K562 (cell line): ENCODE results near the gene COPG2. TPM values are rescaled to one million over a fixed set of nuclear protein-coding genes. Genes with fewer than 3 reads are reported as not detected.

Experiments
- ATAC-seq: fragments of 200-7000 bp; cut with Tn5 transposase; 3 replicates; pipeline ENCODE4 v1.9.1; 2020; ENCODE audit warnings: moderate library complexity
- BruUV-seq: library from RNA; stranded (reverse); fragments of 400-500 nt; replicated peaks from 2 replicates; lab custom pipeline; 2021; lab: Mats Ljungman, UMichigan
- CTCF ChIA-PET: fragments of 300-600 bp; formaldehyde crosslinking; extraction: SDS; loops from one replicate; lab custom pipeline; 2021; ENCODE audit warnings: low intra/inter-chr PET ratio; lab: Yijun Ruan, JAX
- POLR2A ChIA-PET: fragments of 300-600, 350-650 bp; sonication (Branson Sonifier 250); formaldehyde crosslinking; extraction: SDS; loops from one replicate; lab custom pipeline; 2021; ENCODE audit warnings: antibody characterized with exemption, inconsistent platforms; lab: Yijun Ruan, JAX
- DNase-seq, 4 experiments: peaks; one replicate each; pipeline versions ENCODE4 v3.0.0 to v3.0.0-alpha.2; 2011 to 2018; ENCODE audit warnings: low spot score in 3 of 4, mixed read lengths in 3 of 4; ENCODE audit errors: extremely low read depth in 1 of 4
- FAIRE-seq: peaks from 2 replicates; lab custom pipeline; 2011; peaks lifted over from hg19 to GRCh38; lab: Jason Lieb, UNC
- H2AFZ ChIP-seq: 2 replicates; pipeline ENCODE4 v1.6.0; 2011; ENCODE audit warnings: low read depth, low read length, control low read depth, inconsistent platforms
- H3K27ac ChIP-seq: fragments of 200-600 bp; 3 replicates; pipeline ENCODE4 v1.8.0; 2011; ENCODE audit warnings: low read depth, mild to moderate bottlenecking, control low read depth, inconsistent platforms, low read length, moderate library complexity, mixed read lengths; ENCODE audit errors: extremely low read depth
- H3K27me3 ChIP-seq, 2 experiments: fragments of 300-600 bp in 1 of 2; 2 replicates in 1 of 2; 3 replicates in 1 of 2; pipeline versions ENCODE4 v1.6.0 to v1.8.0; 2011; ENCODE audit warnings: inconsistent platforms in 2 of 2, low read length in 2 of 2, mild to moderate bottlenecking in 1 of 2, mixed read lengths in 1 of 2, moderate library complexity in 1 of 2; ENCODE audit not compliant: control insufficient read depth in 2 of 2, insufficient read depth in 2 of 2
- H3K36me3 ChIP-seq: fragments of 300-600 bp; 3 replicates; pipeline ENCODE4 v1.8.0; 2011; ENCODE audit warnings: mild to moderate bottlenecking, low read length, inconsistent platforms; ENCODE audit not compliant: control insufficient read depth, insufficient read depth
- H3K4me1 ChIP-seq, 2 experiments: fragments of 200-600 bp in 1 of 2; replicated peaks in 1 of 2; 2 replicates in 1 of 2; 3 replicates in 1 of 2; pipeline versions ENCODE4 v1.5.1 to v1.8.0; 2011; ENCODE audit warnings: inconsistent platforms in 2 of 2, low read length in 2 of 2, mild to moderate bottlenecking in 1 of 2, mixed read lengths in 1 of 2, moderate library complexity in 1 of 2; ENCODE audit not compliant: control insufficient read depth in 2 of 2, insufficient read depth in 2 of 2
- H3K4me2 ChIP-seq: 2 replicates; pipeline ENCODE4 v1.6.1; 2011; ENCODE audit warnings: low read length, control low read depth, inconsistent platforms, mixed read lengths; ENCODE audit not compliant: insufficient read depth
- H3K4me3 ChIP-seq: fragments of 200-600 bp; sonication (generic), shearing (Covaris generic); 2 replicates; pipeline ENCODE4 v1.5.1; 2016; ENCODE audit warnings: control low read depth, inconsistent platforms
- H3K79me2 ChIP-seq: fragments of 200-600 bp; 3 replicates; pipeline ENCODE4 v1.8.0; 2011; ENCODE audit warnings: low read length, inconsistent platforms; ENCODE audit not compliant: control insufficient read depth, insufficient read depth
- H3K9ac ChIP-seq, 2 experiments: 2 replicates each; pipeline versions ENCODE4 v1.6.0 to v1.6.1; 2011; ENCODE audit warnings: low read depth in 2 of 2, low read length in 2 of 2, control low read depth in 1 of 2, inconsistent platforms in 1 of 2, mild to moderate bottlenecking in 1 of 2, mixed read lengths in 1 of 2; ENCODE audit not compliant: insufficient read depth in 1 of 2
- H3K9me1 ChIP-seq: one replicate; pipeline ENCODE4 v1.6.0; 2011; ENCODE audit warnings: inconsistent platforms, mild to moderate bottlenecking, low read length, moderate library complexity; ENCODE audit not compliant: control insufficient read depth, insufficient read depth
- H3K9me3 ChIP-seq: replicated peaks from 2 replicates; pipeline ENCODE4 v1.5.1; 2011; ENCODE audit warnings: low read depth, low read length, inconsistent platforms; ENCODE audit not compliant: control insufficient read depth, insufficient read depth
- H4K20me1 ChIP-seq: replicated peaks from 2 replicates; pipeline ENCODE4 v1.6.1; 2011; ENCODE audit warnings: low read length, inconsistent platforms, mixed read lengths; ENCODE audit not compliant: control insufficient read depth, insufficient read depth
- CHCHD3 ChIP-seq: fragments of 250-450 bp; sonication (Bioruptor Pico); IDR thresholded peaks from 2 replicates; pipeline ENCODE4 v2.1.2; 2022; ENCODE audit warnings: mild to moderate bottlenecking
- RAD51 ChIP-seq: fragments of 450-650 bp; IDR thresholded peaks from 2 replicates; pipeline ENCODE4 v1.7.1; 2016; ENCODE audit warnings: low read depth, mild to moderate bottlenecking, borderline replicate concordance
- SNIP1 ChIP-seq: fragments of 450-650 bp; IDR thresholded peaks from 2 replicates; pipeline ENCODE4 v1.7.1; 2017; ENCODE audit warnings: low read depth, mild to moderate bottlenecking
- ZNF134 ChIP-seq: fragments of 250-450 bp; sonication (Bioruptor Pico); conservative IDR thresholded peaks from 2 replicates; pipeline ENCODE4 v1.4.0; 2020
- WGBS: fragments of 100-300 bp; shearing (Covaris generic); methylation state at CpG from one replicate; pipeline ENCODE4 v1.1.6; 2016; ENCODE audit warnings: low coverage, mixed read lengths; ENCODE audit not compliant: insufficient coverage; ENCODE audit errors: missing lambda C conversion rate; 5-methylcytosine and 5-hydroxymethylcytosine counted together
- in situ Hi-C: fragments of 300-500 bp; cut with MboI; formaldehyde crosslinking; loops from 4 replicates; pipeline ENCODE4 v1.15.0; 2018; ENCODE audit warnings: inconsistent platforms, mixed read lengths
- intact Hi-C: fragments of 100-400 bp; cut with micrococcal nuclease; formaldehyde crosslinking; loops from 2 replicates; pipeline ENCODE4 v1.14.2; 2022
- polyA plus RNA-seq, 8 experiments: library from polyadenylated mRNA; depleted of rRNA in 4 of 8; stranded (reverse) in 5 of 8; unstranded in 3 of 8; fragments of >200 nt; fragmentation: Nextera tagmentation in 2 of 8; fragmentation: Illumina TruSeq in 1 of 8; extraction: Ambion mirVana in 2 of 8; extraction: Trizol in 1 of 8; gene quantifications; 2 replicates each; pipeline versions ENCODE4 v1.2.1 to v1.2.3, GENCODE V29; 2011 to 2014; ENCODE audit warnings: inconsistent platforms in 1 of 8, missing spikeins in 1 of 8
- total RNA-seq, 7 experiments: library from RNA; depleted of rRNA in 6 of 7; stranded (reverse); fragments of >200 nt in 6 of 7; fragmentation: Illumina TruSeq in 2 of 7; extraction: Trizol in 2 of 7; gene quantifications; 2 replicates each; pipeline versions ENCODE4 v1.2.1 to v1.2.3, GENCODE V29; 2011 to 2021; ENCODE audit warnings: low replicate concordance in 1 of 7
- TF ChIP-seq, protein P1 (sequence below): sonication (generic); formaldehyde crosslinking; IDR thresholded peaks from 2 replicates; pipeline ENCODE4 v1.8.0; 2023; ENCODE audit warnings: mild to moderate bottlenecking, missing genetic modification reagents
- TF ChIP-seq, protein P2 (sequence below): fragments of 250-450 bp; sonication (Bioruptor Pico); IDR thresholded peaks from 2 replicates; pipeline ENCODE4 v1.8.0; 2022; ENCODE audit warnings: inconsistent platforms, mild to moderate bottlenecking, moderate library complexity, borderline replicate concordance

COPG2 gene
- total and polyA plus RNA-seq, 9 of the 15 experiments (the other 6 are each of a cell fraction or from before 2014, with no cell fraction given) = 6.6 to 104 (median 32.5) TPM

DNA sequence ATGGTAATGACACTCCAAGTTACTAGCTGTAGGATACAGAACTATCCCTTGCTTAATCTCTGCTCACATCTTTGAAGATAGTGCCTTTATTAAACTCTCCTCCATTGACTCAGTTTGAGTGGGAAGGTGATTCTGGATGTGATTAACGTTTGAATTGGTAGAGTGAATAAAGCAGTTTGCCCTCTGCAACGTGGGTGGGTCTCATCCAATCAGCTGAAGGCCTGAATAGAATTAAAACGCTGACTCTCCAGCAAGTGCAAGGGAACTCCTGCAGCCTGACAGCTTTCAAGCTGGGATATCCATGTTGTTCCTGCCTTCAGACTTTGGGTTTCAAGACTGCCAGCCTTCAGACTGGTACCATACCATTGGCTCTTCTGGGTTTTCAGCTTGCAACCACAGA, 43.9 kb upstream of the COPG2 start:
- no peak overlapping the region for H3K27ac ChIP-seq
- no peak for DNase-seq
- no peak overlapping the region for H2AFZ ChIP-seq
- no peak overlapping the region for H3K9ac ChIP-seq
- TF ChIP-seq ZNF134 (CRISPR knock-in tag) (peak; percentile 38; the same call in 1 of the 2 replicates), CHCHD3 (CRISPR knock-in tag) (no peak), SNIP1 (no peak), RAD51 (no peak)
- TF ChIP-seq, protein P1, sequence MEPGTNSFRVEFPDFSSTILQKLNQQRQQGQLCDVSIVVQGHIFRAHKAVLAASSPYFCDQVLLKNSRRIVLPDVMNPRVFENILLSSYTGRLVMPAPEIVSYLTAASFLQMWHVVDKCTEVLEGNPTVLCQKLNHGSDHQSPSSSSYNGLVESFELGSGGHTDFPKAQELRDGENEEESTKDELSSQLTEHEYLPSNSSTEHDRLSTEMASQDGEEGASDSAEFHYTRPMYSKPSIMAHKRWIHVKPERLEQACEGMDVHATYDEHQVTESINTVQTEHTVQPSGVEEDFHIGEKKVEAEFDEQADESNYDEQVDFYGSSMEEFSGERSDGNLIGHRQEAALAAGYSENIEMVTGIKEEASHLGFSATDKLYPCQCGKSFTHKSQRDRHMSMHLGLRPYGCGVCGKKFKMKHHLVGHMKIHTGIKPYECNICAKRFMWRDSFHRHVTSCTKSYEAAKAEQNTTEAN (CRISPR knock-in tag) = no peak
- TF ChIP-seq, protein P2, sequence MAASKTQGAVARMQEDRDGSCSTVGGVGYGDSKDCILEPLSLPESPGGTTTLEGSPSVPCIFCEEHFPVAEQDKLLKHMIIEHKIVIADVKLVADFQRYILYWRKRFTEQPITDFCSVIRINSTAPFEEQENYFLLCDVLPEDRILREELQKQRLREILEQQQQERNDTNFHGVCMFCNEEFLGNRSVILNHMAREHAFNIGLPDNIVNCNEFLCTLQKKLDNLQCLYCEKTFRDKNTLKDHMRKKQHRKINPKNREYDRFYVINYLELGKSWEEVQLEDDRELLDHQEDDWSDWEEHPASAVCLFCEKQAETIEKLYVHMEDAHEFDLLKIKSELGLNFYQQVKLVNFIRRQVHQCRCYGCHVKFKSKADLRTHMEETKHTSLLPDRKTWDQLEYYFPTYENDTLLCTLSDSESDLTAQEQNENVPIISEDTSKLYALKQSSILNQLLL (CRISPR knock-in tag) = no peak
- POLR2A ChIA-PET = interaction anchor here (0.6 kb wide), 1 partner anchor 481 kb away, joined by 3 read pairs; no protein-coding TSS in a partner anchor
- no peaks in the 10 kb centered on the region for H3K79me2 ChIP-seq
- no peak for ATAC-seq
- no peaks in the 10 kb centered on the region for H3K4me1 ChIP-seq
- intact Hi-C loops = no loop called here
- H3K36me3 ChIP-seq = no peaks in the 10 kb centered on the region
- no peak overlapping the region for H3K4me3 ChIP-seq
- H3K4me2 ChIP-seq = no peak overlapping the region
- in situ Hi-C loops = no loop called here
- 0 out of 2 replicates have a peak, but pooled peaks cover 3% of the 10 kb centered on the region for H4K20me1 ChIP-seq
- H3K9me1 ChIP-seq = no peaks in the 10 kb centered on the region
- H3K9me3 ChIP-seq = no peaks in the 10 kb centered on the region
- peaks cover 10 to 14% of the 10 kb centered on the region in 2 experiments; a peak in 4 of 5 replicates for H3K27me3 ChIP-seq
- FAIRE-seq = no peak
- CTCF ChIA-PET = interaction anchor here (0.6 kb wide), 1 partner anchor 9 kb away, joined by 4 read pairs; no protein-coding TSS in a partner anchor
- BruUV-seq = no TSS peak
- WGBS = 0% methylated on average over 3 of the region's 3 CpGs
